Measurements from ENCODE around the gene MRPL20. TPM values are rescaled to one million over a fixed set of nuclear protein-coding genes. Genes with fewer than 3 reads are reported as not detected.

The MRPL20 gene
- total and polyA plus RNA-seq, 9 donors, result 79.9 to 130 (median 95.0) TPM

GRCh38 chr1:1442069-1442770 lies 35.1 kb upstream of the MRPL20 start:
- no peak overlapping the region for H3K4me3 ChIP-seq
- no peaks in the 10 kb centered on the region for H3K27me3 ChIP-seq
- peaks cover 7% of the 10 kb centered on the region for H3K4me1 ChIP-seq (ENCODE audit: insufficient read depth)
- peak in 2 of 5 donors; percentile 51 to 56 for DNase-seq
- WGBS, 3 donors, result 58 to 64% (median 59%) methylated on average over 32 of the region's 32 CpGs
- H3K9me3 ChIP-seq, result no peaks in the 10 kb centered on the region
- intact Hi-C loops (cut with DNase I), result loop anchor here in 1 of 4 donors (2.0 kb wide), 1 partner anchor 57 kb away; no protein-coding TSS in a partner anchor
- no peaks in the 10 kb centered on the region for H3K36me3 ChIP-seq
- no peak overlapping the region for H3K27ac ChIP-seq
- TF ChIP-seq CTCF (IDR thresholded peaks at IDR 0.05) (no peak), EP300 (IDR thresholded peaks at IDR 0.05) (no peak), POLR2A (IDR thresholded peaks at IDR 0.05) (no peak)

GRCh38 chr1:1441002-1441888 lies 34.2 kb upstream of the MRPL20 start:
- H3K4me1 ChIP-seq (ENCODE audit: insufficient read depth), result peaks cover 9% of the 10 kb centered on the region
- no peak overlapping the region for H3K27ac ChIP-seq
- H3K9me3 ChIP-seq, result no peaks in the 10 kb centered on the region
- 24 to 34% (median 28%) methylated on average over 21 to 29 of the region's 29 CpGs for WGBS, 3 donors
- no peaks in the 10 kb centered on the region for H3K27me3 ChIP-seq
- no peaks in the 10 kb centered on the region for H3K36me3 ChIP-seq
- peak in 4 of 5 donors; percentile 64 to 78 (median 74) for DNase-seq
- H3K4me3 ChIP-seq, result no peak overlapping the region
- TF ChIP-seq POLR2A (IDR thresholded peaks at IDR 0.05) (no peak), CTCF (IDR thresholded peaks at IDR 0.05) (peak; percentile 68 to 85 (median 81))
- intact Hi-C loops (cut with DNase I), result no loop called here

GRCh38 chr1:1440262-1441001 lies 33.3 kb upstream of the MRPL20 start:
- no peak for TF ChIP-seq POLR2A (IDR thresholded peaks at IDR 0.05)
- 64 to 72% (median 64%) methylated on average over 26 of the region's 26 CpGs for WGBS, 3 donors
- Histone ChIP-seq H3K9me3 (no peaks in the 10 kb centered on the region), H3K36me3 (no peaks in the 10 kb centered on the region), H3K4me1 (ENCODE audit: insufficient read depth) (peaks cover 13% of the 10 kb centered on the region), H3K27me3 (no peaks in the 10 kb centered on the region), H3K27ac (no peak overlapping the region), H3K4me3 (no peak overlapping the region)
- intact Hi-C loops (cut with DNase I), result no loop called here
- peak in 2 of 5 donors; percentile 52 for DNase-seq

GRCh38 chr1:1439546-1440261 lies 32.6 kb upstream of the MRPL20 start:
- peaks cover 18% of the 10 kb centered on the region for H3K4me1 ChIP-seq (ENCODE audit: insufficient read depth)
- no peak for DNase-seq
- no peaks in the 10 kb centered on the region for H3K36me3 ChIP-seq
- no peak overlapping the region for H3K4me3 ChIP-seq
- intact Hi-C loops (cut with DNase I), result no loop called here
- WGBS, 3 donors, result 86 to 91% (median 87%) methylated on average over 45 to 82 of the region's 82 CpGs
- H3K27me3 ChIP-seq, result no peaks in the 10 kb centered on the region
- H3K9me3 ChIP-seq, result no peaks in the 10 kb centered on the region
- TF ChIP-seq POLR2A (IDR thresholded peaks at IDR 0.05) (no peak), EP300 (IDR thresholded peaks at IDR 0.05) (no peak)
- no peak overlapping the region for H3K27ac ChIP-seq
